ENCODE measurements around the gene B4GALT3. TPM values are rescaled to one million over a fixed set of nuclear protein-coding genes. Genes with fewer than 3 reads are reported as not detected.

B4GALT3 gene
- total and polyA plus RNA-seq, 9 of the 15 experiments (the other 6 are each of a cell fraction or from before 2014, with no cell fraction given), result 31.2 to 103 (median 46.1) TPM

DNA sequence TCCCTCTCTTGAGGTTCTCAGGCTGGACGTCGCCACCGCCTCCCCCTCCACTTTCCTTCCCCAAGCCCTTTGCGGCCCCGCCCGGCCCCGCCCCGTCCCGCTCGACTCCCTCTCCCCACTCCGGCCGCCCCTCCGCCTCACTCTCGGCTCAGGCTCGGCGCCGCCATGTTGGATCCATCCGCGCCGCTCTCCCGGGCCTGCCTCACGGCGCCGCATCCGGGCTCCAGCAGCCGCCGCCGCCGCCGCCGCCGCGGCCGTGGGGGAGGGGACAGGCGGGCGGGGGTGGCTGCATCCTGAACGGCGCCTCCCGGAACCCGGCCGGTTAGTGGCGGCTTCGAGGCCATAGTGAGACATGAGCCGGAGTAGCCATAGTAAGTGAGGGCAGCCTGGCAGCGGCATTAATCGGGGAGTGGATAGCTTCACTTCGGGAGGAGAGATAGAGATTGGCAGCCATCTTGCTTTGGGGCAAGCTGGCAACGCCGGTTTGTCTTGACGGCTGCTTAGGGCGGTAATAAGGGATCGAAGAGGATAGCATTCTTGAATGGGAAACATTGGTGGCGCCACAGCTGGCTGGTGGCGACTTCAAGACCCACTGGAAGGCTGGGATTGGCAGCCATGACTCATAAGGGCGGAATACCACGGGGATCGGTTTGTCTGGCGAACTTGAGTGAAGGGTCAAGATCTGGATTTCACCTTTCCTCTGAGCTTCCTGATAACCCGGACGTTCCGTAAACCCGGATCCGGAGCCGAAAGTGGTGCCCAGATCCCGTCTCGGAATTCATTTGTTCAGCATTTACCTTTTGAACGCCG lies 44.7 kb downstream of the B4GALT3 start, which contains the start of gene DEDD (continued):
- TF ChIP-seq ZNF561 (CRISPR knock-in tag; conservative IDR thresholded peaks at IDR 0.05), result no peak
- TF ChIP-seq ZNF121 (CRISPR knock-in tag; conservative IDR thresholded peaks at IDR 0.05), result no peak
- peak; percentile 1; the same call in 1 of the 2 replicates for TF ChIP-seq STAT5A (IDR thresholded peaks at IDR 0.05; ENCODE audit: borderline replicate concordance, low read length)
- TF ChIP-seq ETS2 (tag; IDR thresholded peaks at IDR 0.05; ENCODE audit: borderline replicate concordance, poor library complexity, severe bottlenecking), result no peak
- no peak for TF ChIP-seq NFIX (CRISPR knock-in tag; IDR thresholded peaks at IDR 0.05; ENCODE audit: low read depth)
- TF ChIP-seq MAFG (tag; conservative IDR thresholded peaks at IDR 0.05), result no peak
- peak; percentile 59 for TF ChIP-seq EP400 (IDR thresholded peaks at IDR 0.05)
- TF ChIP-seq POLR2G (IDR thresholded peaks at IDR 0.05; ENCODE audit: low read depth, low read length), result peak; percentile 95
- no peak for TF ChIP-seq TCF3 (CRISPR knock-in tag; IDR thresholded peaks at IDR 0.05)
- peak; percentile 73 for TF ChIP-seq L3MBTL2 (IDR thresholded peaks at IDR 0.05)
- 0 out of 2 replicates have a peak, but pooled peaks have one; percentile 49 for TF ChIP-seq PYGO2 (tag; IDR thresholded peaks at IDR 0.05)
- peak in 1 of 2 experiments; percentile 43; a peak in 2 of 4 replicates for TF ChIP-seq ARNT (IDR thresholded peaks at IDR 0.05)
- TF ChIP-seq, protein P1, sequence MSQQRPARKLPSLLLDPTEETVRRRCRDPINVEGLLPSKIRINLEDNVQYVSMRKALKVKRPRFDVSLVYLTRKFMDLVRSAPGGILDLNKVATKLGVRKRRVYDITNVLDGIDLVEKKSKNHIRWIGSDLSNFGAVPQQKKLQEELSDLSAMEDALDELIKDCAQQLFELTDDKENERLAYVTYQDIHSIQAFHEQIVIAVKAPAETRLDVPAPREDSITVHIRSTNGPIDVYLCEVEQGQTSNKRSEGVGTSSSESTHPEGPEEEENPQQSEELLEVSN (IDR thresholded peaks at IDR 0.05; ENCODE audit: borderline replicate concordance in 1 of 2, extremely low read depth in 1 of 2, insufficient read depth in 1 of 2, insufficient read length in 1 of 2, low read depth in 1 of 2, low read length in 1 of 2, poor library complexity in 1 of 2, severe bottlenecking in 1 of 2), result peak in 1 of 2 experiments; percentile 0
- TF ChIP-seq ZNF583 (CRISPR knock-in tag; IDR thresholded peaks at IDR 0.05), result 0 out of 2 replicates have a peak, but pooled peaks have one; percentile 33
- TF ChIP-seq, protein P2, sequence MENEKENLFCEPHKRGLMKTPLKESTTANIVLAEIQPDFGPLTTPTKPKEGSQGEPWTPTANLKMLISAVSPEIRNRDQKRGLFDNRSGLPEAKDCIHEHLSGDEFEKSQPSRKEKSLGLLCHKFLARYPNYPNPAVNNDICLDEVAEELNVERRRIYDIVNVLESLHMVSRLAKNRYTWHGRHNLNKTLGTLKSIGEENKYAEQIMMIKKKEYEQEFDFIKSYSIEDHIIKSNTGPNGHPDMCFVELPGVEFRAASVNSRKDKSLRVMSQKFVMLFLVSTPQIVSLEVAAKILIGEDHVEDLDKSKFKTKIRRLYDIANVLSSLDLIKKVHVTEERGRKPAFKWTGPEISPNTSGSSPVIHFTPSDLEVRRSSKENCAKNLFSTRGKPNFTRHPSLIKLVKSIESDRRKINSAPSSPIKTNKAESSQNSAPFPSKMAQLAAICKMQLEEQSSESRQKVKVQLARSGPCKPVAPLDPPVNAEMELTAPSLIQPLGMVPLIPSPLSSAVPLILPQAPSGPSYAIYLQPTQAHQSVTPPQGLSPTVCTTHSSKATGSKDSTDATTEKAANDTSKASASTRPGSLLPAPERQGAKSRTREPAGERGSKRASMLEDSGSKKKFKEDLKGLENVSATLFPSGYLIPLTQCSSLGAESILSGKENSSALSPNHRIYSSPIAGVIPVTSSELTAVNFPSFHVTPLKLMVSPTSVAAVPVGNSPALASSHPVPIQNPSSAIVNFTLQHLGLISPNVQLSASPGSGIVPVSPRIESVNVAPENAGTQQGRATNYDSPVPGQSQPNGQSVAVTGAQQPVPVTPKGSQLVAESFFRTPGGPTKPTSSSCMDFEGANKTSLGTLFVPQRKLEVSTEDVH (IDR thresholded peaks at IDR 0.05; ENCODE audit: low read depth, partially characterized antibody), result peak; percentile 50
- peak; percentile 94 for TF ChIP-seq GATAD2B (IDR thresholded peaks at IDR 0.05; ENCODE audit: borderline replicate concordance)
- no peak for TF ChIP-seq SMC3 (conservative IDR thresholded peaks at IDR 0.05; ENCODE audit: insufficient read depth, low read depth, low read length)
- 0 out of 2 replicates have a peak, but pooled peaks have one; percentile 15 for TF ChIP-seq KLF1 (tag; IDR thresholded peaks at IDR 0.05)
- TF ChIP-seq ZBTB12 (CRISPR knock-in tag; IDR thresholded peaks at IDR 0.05), result peak; percentile 33; the same call in 1 of the 2 replicates
- TF ChIP-seq KLF13 (tag; IDR thresholded peaks at IDR 0.05; ENCODE audit: borderline replicate concordance, low read depth), result 0 out of 2 replicates have a peak, but pooled peaks have one; percentile 20
- no peak for TF ChIP-seq NR0B1 (IDR thresholded peaks at IDR 0.05; ENCODE audit: partially characterized antibody)

All from K562 (cell line).